Fibroblast of skin of back (primary cell): Measurements from ENCODE around the gene LAMC3.
"Not testable (repeated sequence)": the region's sequence is repeated elsewhere in the genome, so short reads cannot be mapped to it uniquely, and the experiment has no call there.

Experiments
- DNase-seq: peaks from one replicate; pipeline ENCODE4 v3.0.0-alpha.2; 2013

Gene LAMC3

GRCh38 chr9:131031005-131031641 is 22.1 kb downstream of the LAMC3 start:
- no peak for DNase-seq

DNA sequence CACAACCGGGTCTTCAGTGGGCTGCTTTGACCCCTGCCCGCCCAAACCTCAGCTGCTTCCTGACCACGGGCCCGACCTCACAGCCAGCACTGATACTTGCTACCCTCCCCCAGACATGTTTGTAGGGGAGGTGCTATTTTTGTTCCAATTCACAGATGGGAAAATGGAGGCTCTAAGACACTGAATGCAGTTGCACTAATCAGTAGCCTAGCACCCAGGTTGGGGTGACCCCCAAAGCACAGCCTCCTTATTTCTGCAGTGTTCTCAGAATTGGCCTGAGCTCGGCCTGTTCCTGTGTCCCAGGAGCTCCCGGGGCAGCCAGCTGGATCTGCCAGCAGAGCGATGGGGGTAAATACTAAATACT is 22.6 kb downstream of the LAMC3 start:
- no peak for DNase-seq

DNA sequence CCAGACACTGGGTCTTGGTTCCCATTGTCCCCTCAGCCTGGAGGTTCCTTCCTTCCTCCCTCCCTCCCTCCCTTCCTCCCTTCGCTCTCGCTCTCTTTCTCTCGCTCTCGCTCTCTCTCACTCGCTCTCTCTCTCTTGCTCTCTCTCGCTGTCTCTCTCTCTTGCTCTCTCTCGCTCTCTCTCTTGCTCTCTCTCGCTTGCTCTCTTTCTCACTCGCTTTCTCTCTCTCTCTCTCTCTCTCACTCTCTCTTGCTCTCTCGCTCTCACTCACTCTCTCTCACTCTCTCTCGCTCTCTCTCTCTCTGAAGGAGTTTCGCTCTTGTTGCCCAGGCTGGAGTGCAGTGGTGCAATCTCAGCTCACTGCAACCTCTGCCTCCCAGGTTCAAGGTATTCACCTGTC is 23.4 kb downstream of the LAMC3 start:
- no peak for DNase-seq

DNA sequence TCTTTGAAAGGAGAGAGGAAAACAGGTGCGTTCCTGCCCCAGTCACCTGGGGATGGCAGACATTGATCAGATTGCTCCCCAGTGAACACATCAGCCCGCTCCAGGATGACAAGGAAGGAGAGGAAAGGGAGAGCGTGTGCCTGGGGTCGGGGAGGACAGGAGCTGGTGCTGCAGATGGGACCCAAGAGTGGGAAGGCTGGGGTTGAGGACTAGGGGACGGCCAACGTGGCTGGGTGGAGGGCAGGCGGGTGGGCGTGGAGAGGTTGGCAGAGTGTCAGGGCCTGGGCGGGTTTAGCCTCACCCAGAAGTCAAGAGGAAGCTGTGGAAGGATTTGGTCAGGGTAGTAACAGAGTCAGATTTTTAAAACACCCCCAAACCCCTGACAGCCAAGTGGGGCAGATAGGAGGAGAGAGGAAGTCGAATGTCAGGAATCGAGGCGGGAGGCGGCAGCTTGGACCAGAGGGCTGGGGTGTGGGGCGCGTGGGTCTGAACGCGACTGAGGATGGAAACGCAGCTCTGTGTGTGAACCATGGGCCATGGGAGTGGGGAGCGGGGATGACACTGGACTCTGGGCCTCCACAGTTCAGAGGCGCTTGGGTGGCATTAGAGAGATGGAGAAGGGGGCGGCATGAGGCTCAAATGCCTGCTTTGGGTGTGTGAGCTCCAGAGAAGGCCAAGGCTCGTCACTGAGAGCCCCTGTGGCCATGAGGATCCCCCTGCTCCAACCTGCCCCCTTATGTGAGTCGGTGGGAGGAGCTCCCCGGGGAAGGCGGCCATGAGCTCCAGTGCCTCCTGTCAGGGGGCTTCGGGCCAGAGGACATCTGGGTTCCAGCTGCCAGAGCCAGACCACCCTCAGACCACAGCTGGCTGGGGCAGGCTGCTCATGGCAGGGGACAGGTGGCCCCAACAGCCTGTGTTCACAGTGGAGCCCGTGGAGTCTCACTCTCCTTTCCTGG is 24.6 kb downstream of the LAMC3 start:
- DNase-seq, result no peak

DNA sequence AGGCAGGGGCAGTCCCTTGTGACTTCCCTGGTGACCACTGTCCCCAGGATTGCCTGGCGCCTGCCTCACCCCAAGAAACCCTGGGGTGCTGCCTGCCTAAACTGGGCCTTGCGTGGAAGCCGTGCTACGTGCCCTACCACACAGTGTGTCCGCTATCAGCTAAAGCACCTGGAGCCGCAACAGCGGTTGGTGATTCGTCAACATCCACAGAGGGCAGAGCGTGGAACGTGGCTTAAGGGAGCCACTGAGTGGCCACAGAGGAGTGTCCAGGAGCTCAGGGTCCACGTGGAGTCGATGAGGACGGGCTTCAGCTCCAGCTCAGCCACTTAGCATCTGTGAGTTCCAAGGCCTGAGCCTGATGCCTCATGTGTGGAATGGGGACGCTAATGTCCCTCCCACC is 25.3 kb downstream of the LAMC3 start:
- DNase-seq, result no peak

DNA sequence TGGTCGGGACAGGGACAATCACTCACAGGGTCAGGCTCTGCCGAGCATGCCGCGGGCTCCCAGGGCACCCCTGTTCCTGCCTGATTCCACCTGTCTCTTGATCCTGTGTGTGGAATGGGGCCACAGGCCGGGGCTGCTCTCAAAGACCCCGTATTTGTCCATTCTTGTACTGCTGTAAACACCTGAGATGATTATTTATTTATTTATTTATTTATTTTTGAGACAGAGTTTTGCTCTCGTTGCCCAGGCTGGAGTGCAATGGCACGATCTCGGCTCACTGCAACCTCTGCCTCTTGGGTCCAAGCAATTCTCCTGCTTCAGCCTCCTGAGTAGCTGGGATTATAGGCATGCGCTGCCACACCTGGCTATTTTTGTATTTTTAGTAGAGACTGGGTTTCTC is 25.8 kb downstream of the LAMC3 start:
- not testable (repeated sequence) for DNase-seq

DNA sequence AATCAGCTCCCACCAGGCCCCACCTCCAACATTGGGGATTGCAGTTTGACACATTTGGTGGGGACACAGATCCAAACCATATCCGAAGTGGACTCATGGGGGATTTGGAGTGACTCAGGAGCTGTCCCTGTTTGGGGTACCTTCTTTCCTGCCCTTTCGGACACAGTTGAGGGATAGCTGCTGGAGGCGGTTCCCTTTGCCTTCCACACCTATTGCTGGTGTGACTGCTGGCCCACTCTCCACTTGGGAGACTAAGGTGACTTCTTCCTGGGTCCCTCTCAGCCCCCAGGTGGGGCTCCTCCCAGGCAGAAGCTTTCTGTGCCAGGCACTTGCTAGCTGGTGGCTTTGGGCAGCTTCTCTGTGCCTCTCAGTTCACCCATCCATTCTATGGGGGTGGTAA is 26.6 kb downstream of the LAMC3 start:
- DNase-seq, result no peak

DNA sequence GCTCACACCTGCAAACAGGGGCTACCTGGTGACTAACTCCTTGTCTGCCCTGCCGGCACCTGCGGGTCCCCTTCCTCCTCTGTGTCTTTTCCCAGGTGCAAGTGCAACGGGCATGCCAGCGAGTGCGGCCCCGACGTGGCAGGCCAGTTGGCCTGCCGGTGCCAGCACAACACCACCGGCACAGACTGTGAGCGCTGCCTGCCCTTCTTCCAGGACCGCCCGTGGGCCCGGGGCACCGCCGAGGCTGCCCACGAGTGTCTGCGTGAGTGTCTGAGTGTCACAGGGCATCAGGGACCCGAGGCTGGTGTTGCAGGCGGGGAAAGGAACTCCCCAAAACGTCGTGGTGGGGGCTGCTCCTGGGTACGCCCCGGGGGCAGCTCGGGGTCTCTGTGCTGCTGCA is 27.1 kb downstream of the LAMC3 start:
- no peak for DNase-seq

GRCh38 chr9:131036529-131037334 is 27.8 kb downstream of the LAMC3 start:
- no peak for DNase-seq

- peak; percentile 20 for DNase-seq
Measured at GRCh38 chr9:131037335-131038255, 28.6 kb downstream of the LAMC3 start.

DNA sequence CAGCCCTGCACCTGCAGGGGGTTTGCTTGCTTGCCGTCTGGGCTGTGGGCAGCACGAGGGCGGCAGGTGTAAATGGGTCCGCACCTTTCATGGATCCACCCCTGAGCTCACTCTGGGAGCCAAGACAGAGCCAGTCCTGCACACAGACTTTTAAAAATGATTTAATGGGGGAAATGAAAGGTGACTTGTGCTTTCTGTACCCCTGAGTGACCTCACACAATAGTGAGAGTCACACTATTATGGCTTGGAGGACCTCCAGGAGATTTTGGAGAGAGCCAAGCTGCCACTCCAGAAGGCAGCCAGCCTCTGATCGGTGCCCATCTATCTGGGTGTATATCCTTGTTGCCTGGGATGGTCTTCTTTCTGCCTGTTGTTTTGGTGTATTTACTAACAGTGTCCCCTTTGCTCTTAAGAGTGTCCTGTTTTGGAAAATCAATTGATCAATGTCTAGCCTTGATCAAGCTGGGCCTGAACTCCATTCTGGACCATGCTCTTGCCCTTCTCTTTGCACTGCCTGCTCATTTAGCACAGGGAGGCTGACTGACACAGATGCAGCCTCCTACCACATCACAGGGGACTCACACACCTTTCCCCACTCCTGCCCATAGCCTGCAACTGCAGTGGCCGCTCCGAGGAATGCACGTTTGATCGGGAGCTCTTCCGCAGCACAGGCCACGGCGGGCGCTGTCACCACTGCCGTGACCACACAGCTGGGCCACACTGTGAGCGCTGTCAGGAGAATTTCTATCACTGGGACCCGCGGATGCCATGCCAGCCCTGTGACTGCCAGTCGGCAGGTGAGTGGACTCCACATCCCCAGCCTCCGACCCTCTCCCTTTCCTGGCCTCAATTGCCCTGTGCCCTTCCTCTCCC is 29.5 kb downstream of the LAMC3 start:
- no peak for DNase-seq

- DNase-seq, result no peak
Measured at GRCh38 chr9:131039129-131039954, 30.4 kb downstream of the LAMC3 start.

- no peak for DNase-seq
Measured at GRCh38 chr9:131042666-131043065, 33.7 kb downstream of the LAMC3 start.

DNA sequence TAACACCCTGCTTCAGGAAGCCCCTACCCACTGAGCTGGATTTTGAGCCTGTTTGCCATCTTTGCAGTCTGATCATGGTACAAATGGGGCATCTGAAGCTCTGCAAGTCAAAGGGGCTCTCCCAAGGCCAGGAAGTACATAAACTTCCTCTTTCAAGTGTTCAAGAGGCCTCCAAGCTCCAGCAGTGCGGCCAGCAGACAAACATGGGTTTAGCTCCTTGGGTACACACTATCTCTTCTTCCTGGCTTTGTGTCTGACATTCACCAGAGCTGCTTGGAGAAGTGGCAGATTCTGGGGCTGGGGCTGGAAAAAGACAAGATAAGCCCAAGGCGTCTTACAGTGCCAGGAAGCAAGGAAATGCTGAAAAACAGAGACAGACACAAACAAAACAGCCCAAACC is 34.1 kb downstream of the LAMC3 start:
- no peak for DNase-seq

DNA sequence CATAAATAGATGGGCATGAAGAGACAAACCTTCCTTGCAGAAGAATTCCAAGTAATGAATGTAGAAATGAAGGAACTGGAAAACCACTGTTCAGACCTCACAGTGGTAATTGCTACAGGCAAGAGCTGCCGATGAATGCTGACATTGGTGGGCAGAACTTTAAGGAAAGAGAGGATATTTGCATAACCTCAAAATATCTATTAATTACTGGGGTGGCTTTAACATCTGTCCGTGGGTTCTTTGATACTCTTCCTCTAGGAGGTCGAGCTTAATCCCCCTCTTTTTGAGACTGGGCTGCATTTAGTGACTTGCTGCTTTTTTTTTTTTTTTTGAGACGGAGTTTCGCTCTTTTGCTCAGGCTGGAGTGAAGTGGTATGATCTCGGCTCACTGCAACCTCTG is 34.7 kb downstream of the LAMC3 start:
- DNase-seq, result no peak

- no peak for DNase-seq
Measured at GRCh38 chr9:131045300-131046092, 36.5 kb downstream of the LAMC3 start.

DNA sequence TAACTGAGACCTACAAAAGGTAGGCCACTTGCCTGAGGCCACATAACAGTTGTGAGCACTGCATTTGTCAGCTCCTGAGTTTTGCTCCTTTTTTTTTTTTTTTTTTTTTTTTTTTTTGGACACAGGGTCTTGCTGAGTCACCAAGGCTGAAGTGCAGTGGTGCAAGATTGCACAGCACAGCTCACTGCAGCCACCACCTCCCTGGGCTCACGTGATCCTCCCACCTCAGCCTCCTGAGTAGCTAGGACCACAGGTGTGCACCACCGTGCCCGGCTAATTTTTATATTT is 37.1 kb downstream of the LAMC3 start:
- no peak for DNase-seq

- peak; percentile 55 for DNase-seq
Measured at GRCh38 chr9:131046581-131047202, 37.7 kb downstream of the LAMC3 start.

- DNase-seq, result no peak
Measured at GRCh38 chr9:131048332-131048731, 39.4 kb downstream of the LAMC3 start.
